Stimulated activated CD8-positive, alpha-beta memory T cell treated with anti-CD3 and anti-CD28 coated beads, Interleukin-7, amount 100 ng/mL, for 4 hours (primary cell): ENCODE data around the gene MESP1.

ENCODE experiments used
- DNase-seq, 2 donors: peaks; one replicate each; pipeline ENCODE4 v3.0.0-alpha.2; 2020; ENCODE audit warnings: low read depth in 2 of 2

The MESP1 gene

DNA sequence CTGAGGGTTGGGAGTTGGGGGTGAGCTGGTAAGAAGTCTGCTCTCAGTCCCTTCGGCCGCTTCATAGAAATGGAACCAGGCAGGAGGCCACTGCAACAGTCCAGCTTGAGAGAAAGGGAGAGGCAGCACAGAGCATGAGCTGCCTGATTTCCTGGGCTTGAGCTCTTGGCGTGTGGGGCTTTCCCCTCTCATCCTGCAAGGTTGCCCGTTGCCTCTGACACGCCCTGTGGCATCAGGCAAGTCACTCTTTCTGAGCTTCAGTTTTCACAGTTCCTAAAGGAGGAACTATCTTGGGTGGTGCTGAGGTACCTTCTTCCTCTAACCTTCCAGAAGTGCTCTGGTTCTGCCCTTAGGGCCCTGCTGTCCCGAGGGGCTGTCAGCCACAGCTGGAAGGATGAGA lies 30.0 kb upstream of the MESP1 start:
- no peak for DNase-seq

- no peak for DNase-seq
These were observed 29.6 kb upstream of the MESP1 start for GRCh38 chr15:89780601-89781000.

DNA sequence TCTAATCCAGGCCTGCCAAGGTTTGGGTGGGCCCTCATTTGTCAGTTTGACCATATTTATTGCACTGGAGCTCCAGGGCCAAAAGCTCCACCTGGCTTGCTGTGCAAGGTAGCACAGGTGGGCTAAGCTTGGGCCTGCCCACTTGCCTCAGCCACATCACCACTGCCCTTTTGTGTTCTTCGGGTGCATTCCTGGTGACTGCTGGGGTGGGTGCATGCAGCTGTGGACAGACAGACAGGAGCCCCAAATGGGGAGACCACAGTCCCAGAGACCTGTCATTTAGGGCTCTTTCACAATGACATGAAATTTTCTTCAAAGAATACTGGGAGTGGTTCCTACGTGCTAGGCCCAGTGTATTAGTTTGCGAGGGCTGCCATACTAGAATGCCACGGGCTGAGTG lies 27.8 kb upstream of the MESP1 start:
- no peak for DNase-seq

DNA sequence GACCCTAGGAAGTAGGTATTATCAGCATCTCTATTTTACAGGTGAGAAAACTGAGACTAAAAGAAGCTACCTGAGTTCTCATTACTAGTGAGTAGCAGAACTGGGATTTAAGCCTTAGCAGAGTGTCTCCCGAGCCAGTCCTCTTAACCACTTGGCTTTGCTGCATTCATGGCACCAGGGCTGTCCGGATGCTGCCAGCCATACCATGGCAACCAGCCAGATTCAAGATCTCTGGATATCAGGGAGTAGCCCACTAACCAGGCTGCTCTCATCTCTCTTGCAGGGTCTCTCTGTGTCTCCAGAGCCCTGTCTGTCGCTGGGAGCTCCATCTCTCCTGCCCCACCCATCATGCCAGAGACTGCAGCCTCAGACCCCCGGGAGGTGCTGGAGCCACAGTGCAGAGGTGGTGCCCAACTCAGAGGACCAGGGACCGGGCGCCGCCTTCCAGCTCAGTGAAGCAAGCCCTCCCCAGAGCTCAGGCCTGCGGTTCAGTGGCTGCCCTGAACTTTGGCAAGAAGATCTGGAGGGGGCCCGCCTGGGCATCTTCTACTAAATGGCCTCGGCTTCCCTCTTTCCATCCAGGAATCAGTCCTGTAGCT lies 26.8 kb upstream of the MESP1 start:
- DNase-seq = no peak

DNA sequence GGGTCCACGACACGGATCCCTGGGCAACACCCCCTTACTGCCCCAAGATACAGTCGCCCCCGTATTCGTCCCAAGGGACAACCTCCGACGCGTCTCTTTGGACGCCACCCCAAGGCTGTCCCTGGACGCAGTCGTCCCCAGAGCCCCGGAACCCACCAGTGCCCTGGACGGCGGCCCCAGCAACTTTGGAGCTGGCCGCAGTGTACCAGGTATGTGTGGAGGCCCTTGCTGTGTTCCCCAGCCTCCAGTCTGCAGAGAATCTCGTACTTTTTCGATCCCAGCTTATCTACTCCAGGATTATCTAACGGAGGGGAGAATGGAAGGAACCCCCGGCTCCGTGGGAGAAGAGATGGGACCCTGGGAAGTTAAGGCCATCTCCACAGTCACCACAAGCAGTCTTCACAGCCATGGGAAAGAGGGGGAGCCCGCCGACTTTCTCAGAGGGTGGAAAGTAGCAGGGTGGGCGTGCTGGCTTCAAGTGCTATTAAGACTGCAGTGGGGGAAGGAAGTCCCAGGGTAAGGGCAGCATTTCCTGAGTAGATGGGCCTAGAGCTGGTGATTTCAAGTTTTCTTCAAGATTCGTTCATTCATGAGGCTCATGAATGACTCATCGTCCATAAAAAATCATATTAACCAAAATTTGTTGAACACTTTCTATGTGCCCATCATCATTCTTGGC lies 26.2 kb upstream of the MESP1 start:
- no peak for DNase-seq

GRCh38 chr15:89776274-89777072 lies 25.4 kb upstream of the MESP1 start, which contains the start of gene MESP2:
TSS of gene MESP2 (plus strand) at chr15:89776332. CDS start at chr15:89776358, 26 bp downstream.
- DNase-seq = peak in 1 of 2 donors; percentile 35

- no peak for DNase-seq
These were observed 24.8 kb upstream of the MESP1 start for GRCh38 chr15:89775815-89776214.

DNA sequence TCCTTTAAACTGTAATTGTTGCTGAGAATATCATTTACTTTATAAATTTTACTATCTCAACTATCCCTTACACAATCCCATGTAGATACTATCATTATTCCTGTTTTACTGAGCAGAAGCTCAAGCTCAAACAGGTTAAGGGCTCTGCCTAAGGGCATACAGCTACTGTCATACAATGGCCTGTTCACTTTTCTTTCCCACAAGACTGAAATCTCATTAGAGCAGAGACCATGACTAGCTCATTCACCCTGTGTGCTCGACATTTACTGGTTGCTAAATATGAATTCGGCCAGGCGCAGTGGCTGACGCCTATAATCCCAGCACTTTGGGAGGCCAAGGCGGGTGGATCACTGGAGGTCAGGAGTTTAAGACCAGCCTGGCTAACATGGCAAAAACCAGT lies 23.4 kb upstream of the MESP1 start:
- DNase-seq = no peak

GRCh38 chr15:89772932-89773583 lies 22.0 kb upstream of the MESP1 start:
- no peak for DNase-seq

- DNase-seq = no peak
These were observed 19.0 kb upstream of the MESP1 start for GRCh38 chr15:89770041-89770440.

DNA sequence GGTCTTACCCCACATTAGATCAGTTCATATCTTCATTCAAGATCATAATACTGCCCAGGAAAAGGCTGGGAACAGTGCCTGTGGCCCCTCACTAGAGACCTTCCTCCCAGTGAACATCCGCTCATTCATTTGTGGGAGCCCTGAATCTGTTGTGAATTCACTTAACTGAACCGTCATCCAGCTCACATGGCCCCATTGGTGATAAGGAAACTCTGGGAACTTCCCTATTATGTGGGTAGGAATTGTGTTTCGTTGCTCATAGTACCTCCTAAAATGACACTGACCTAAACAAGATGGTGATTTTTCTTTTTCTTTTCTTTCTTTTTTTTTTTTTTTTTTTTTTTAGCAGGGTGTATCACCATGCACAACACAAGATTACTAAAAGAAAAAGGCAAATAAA lies 18.3 kb upstream of the MESP1 start:
- DNase-seq = no peak

- no peak for DNase-seq
These were observed 17.0 kb upstream of the MESP1 start for GRCh38 chr15:89768071-89768500.

GRCh38 chr15:89767411-89767915 lies 16.4 kb upstream of the MESP1 start:
- DNase-seq = no peak

DNA sequence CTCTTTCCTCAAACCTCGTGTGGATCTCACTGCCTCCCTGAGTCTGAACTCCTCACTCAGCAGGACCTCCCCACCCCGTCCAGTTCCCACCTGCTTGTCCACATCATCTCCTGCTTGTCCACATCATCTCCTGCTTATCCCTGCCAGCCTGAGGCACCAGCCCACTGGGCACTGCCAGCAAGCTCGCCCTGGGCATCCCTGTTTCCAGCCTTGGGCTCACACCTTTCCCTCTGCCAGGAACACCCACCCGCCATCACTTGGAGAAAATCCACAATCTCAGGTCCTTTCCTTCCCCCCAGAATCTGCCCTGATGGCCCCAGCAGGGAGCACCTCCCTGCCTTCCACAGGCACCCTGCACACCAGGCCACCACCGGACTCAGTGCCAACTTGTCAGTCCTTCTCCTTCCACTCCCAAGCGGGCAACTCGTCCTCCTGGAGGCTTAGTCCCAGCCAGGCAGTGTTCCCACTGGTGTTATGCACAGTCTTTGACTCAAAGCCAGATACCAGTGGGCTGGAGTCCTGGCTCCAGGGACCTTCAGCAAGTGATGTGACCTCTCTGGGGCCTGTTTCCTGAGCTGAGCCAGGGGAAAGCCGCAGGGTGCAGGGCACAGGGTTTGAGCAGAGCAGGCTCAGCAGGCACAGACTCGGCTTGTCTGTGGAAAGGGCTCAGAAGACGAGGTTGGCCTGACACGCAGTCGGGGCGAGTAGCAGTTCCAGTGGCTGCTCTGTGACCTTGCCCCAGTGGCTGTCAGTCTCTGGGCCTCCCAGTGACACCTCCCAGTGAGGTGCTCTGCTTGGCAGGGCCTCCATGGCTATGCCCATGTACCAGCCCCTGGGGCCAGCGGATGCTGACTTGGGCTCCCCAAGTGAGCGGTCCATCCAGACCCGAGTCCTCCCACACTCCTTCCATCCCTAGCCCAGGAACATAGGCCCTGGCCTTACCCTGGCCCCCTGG lies 15.6 kb upstream of the MESP1 start:
- no peak for DNase-seq

DNA sequence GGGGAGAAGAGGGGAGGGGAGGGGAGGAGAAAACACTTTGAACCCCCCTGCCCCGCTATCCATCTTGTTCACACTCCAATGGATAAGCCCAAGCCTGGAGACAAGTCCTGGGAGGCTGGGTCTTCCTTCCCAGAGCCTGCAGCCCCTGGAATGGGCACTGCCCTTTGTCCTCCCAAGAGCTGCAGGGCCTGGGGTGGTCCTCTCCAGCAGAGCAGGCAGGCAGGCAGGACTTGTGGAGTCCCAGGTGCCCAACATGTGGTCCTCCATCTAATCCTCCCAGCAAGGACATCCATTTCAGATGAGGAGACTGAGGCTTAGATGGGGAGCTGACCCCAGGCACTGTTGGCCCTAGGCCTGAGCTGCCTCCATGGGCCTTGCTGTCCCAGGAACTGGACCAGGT lies 14.6 kb upstream of the MESP1 start:
- no peak for DNase-seq

DNA sequence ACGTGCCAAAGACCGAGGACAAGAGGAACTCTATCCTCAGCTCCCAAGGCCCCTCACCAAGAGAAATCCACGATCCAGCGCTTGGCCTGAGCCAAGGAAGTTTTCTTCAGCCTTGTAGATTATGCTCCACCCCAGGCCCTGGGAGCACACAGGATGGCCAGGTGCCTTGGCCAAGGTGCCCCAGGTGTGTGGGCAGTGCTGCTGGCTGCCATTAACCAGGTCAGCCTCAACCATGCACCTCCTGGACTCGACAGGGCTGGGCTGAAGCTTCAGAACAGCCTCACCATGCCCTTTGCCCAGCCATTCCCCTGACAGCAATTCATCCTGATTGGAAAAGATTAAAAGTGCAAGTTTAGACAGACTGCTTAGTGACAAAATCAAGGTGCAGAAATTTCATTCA lies 10.9 kb upstream of the MESP1 start:
- no peak for DNase-seq

GRCh38 chr15:89761009-89761831 lies 10.2 kb upstream of the MESP1 start:
- no peak for DNase-seq

- peak; percentile 27 to 36 for DNase-seq
These were observed 9.4 kb upstream of the MESP1 start for GRCh38 chr15:89760303-89761008.

DNA sequence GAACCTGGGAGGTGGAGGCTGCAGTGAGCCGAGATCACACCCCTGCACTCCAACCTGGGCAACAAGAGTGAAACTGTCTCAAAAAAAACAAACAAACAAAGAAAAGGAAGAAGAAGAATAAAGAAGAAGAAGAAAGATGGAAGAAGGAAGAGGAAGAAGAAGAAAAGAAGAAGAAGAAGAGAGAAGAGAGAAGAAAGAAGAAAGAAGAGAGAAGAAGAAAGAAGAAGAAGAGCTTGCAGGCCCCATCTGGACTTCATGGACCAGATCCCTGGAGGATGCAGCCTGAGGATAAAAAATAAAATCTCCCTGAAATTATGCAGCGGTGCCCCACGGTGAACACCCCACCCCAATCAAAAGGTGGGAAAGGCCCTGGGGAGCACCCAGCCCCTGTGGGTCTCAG lies 8.8 kb upstream of the MESP1 start:
- DNase-seq = no peak
